Stimulated activated CD8-positive, alpha-beta memory T cell treated with anti-CD3 and anti-CD28 coated beads, Interleukin-7, amount 100 ng/mL, for 4 hours (primary cell): ENCODE data around the gene C13orf46.

Experiments
- DNase-seq, 2 donors: peaks; one replicate each; pipeline ENCODE4 v3.0.0-alpha.2; 2020; ENCODE audit warnings: low read depth in 2 of 2

C13orf46 gene

GRCh38 chr13:113938716-113939115 lies 35.2 kb downstream of the C13orf46 start:
- no peak for DNase-seq

- no peak for DNase-seq
Observed at GRCh38 chr13:113938246-113938645, 35.6 kb downstream of the C13orf46 start.

GRCh38 chr13:113937527-113938180 lies 36.2 kb downstream of the C13orf46 start:
- DNase-seq: no peak

GRCh38 chr13:113937073-113937472 lies 36.8 kb downstream of the C13orf46 start:
- no peak for DNase-seq

DNA sequence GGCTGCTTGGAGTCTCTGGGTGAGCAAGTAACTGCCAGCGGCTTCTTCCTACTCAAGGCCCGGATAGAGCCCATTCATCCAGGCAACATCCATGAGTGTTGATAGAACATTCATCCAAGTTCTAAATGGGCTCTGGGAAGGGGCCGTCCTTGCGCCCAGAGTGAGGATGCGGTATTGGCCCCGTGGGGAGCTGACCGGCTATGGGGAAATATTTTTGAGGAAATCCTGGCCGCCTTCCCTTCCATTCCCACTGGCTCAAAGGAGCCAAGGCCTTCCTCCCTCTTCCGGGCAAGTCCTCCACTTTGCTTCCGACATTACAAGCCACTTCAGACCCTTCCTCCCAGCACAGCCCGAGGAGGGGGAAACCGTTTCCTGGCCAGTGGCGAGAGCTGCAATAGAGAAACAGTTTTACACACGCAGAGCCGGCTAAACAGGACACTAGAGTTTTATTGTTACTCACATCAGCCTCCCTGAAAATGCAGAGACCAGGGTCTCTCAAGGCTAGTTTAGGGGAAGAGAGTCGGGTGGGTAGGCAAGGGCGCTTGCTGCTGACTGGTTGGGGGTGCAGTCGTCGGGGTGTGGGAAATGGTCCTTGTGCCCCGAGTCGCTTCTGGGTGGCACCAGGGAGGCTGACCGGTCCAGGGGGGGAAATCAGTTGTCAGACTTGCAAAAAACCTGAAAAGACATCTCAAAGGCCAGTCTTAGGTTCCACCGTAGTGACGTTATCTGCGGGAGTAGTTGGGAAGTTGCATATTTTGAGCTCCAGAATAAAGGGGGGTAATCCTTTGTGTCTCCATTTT lies 37.5 kb downstream of the C13orf46 start:
- DNase-seq: no peak

GRCh38 chr13:113935001-113935844 lies 38.7 kb downstream of the C13orf46 start:
- DNase-seq: no peak

- DNase-seq: no peak
Observed at GRCh38 chr13:113934576-113934975, 39.3 kb downstream of the C13orf46 start.

GRCh38 chr13:113933901-113934300 lies 40.0 kb downstream of the C13orf46 start:
- no peak for DNase-seq

GRCh38 chr13:113931841-113932459 lies 41.9 kb downstream of the C13orf46 start:
- no peak for DNase-seq

GRCh38 chr13:113930671-113931637 lies 42.9 kb downstream of the C13orf46 start:
- DNase-seq: peak; percentile 8 to 63

GRCh38 chr13:113929628-113930615 lies 44.0 kb downstream of the C13orf46 start:
- DNase-seq: no peak

GRCh38 chr13:113928685-113929627 lies 44.9 kb downstream of the C13orf46 start:
- DNase-seq: no peak

- no peak for DNase-seq
Observed at GRCh38 chr13:113927661-113928581, 46.0 kb downstream of the C13orf46 start.

DNA sequence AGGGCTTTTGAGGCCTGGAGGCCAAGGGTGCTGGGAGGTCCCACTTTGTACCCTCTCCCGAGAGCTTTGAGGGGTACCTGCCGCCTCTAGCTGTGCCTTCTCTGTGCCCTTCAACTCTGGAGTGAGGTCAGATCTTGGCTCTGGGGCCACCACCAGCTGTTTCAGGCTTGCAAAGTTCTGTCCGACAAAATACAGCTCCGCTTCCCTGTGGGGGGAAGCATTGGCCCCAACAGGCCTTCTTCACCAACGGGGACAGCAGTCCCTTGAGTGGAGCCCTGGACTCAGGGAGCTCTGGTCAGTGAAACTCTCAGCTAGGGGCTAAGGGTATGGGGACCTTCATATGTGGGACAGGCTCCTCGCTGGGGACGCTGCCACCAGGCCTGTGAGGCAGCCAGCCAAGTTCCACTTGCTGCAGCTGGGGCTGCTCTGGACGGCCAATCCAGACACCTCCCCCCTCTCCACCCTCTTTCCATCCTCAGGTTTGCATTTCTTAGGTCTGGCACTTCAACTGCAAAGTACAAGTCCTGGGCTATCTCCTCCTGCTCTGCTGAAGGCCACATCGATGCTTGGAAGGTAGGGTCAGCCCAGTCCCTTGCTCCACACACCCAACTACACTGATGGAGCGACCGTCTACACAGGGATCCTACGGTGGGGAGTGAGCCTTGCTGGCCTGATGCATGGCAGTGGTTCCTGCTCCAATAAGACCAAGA lies 46.8 kb downstream of the C13orf46 start:
- no peak for DNase-seq

- no peak for DNase-seq
Observed at GRCh38 chr13:113926301-113926761, 47.5 kb downstream of the C13orf46 start.

DNA sequence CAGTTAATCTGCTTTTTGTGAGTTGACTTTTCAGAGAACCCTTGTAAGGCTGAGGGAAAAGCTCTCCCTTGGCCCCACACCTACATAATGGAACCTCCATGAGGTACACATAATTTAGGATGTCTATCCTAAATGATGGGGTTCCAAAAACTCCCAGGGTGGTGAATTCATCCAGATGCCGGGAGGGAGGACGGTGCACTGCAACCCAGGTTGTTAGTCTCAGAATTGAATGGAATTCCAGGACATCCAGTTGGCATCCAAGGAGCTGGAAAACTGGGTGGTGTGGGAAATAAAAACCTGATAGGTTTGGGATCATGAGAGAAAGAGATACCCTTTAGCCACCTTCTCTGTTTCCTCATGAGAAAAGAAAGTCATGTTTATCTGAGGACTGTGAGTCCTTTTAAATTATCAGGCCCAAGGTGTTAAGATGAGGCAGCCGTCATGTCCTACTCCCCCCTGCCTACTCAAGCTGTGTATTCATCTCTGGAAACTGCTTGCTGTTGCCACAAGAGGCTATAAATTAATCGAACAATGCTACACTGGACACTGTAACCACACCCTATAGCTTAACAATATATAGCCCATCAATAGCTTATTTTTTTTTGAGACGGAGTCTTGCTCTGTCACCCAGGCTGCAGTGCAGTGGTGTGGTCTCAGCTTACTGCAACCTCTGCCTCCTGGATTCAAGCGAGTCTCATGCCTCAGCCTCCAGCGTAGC lies 49.5 kb downstream of the C13orf46 start:
- no peak for DNase-seq
